SH-SY5Y (cell line): ENCODE measurements around the gene PLCB4.

Experiments used
- GATA2 ChIP-seq: IDR thresholded peaks from 2 replicates; pipeline ENCODE4 v1.6.1; 2011; ENCODE audit warnings: mild to moderate bottlenecking, low read depth, low read length
- GATA3 ChIP-seq: IDR thresholded peaks from 2 replicates; pipeline ENCODE4 v1.6.1; 2011; ENCODE audit warnings: low read depth, mild to moderate bottlenecking, low read length, moderate library complexity

DNA sequence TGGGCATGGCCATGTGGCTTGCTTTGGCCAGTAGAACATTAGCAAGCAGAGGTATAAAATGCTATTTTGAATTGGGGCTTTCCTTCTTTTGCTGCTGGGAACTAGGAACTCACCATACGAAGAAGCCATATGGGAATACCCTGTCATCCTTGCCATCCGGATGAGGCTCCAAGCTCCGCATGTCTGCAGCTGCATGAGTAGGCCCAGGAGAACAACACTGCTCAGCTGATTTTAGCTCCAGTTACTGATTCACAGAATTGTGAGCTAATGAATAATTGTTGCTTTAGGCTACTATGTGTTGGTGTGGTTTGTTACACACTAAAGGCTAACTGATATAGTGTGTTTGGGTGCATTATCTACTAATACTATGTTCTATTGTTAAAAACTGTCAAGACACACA, 2.7 kb upstream of the PLCB4 start:
- TF ChIP-seq GATA3 (no peak), GATA2 (no peak)
